H9 (cell line): ENCODE results near the gene SHANK3. TPM values are rescaled to one million over a fixed set of nuclear protein-coding genes. Genes with fewer than 3 reads are reported as not detected.

Experiments
- DNase-seq: peaks from one replicate; pipeline ENCODE4 v3.0.0-alpha.2; 2017
- H2AFZ ChIP-seq: one replicate; pipeline ENCODE4 v1.6.1; 2013; ENCODE audit warnings: mild to moderate bottlenecking, low read length, control low read depth, moderate library complexity
- H2AK5ac ChIP-seq: 2 replicates; pipeline ENCODE4 v1.6.1; 2013; ENCODE audit warnings: low read length, control low read depth, mixed read lengths; ENCODE audit not compliant: insufficient read length
- H2BK120ac ChIP-seq: one replicate; pipeline ENCODE4 v1.6.1; 2013; ENCODE audit warnings: low read depth, mild to moderate bottlenecking, low read length, control low read depth, inconsistent platforms; ENCODE audit not compliant: poor library complexity, severe bottlenecking
- H2BK12ac ChIP-seq: 2 replicates; pipeline ENCODE4 v1.6.1; 2013; ENCODE audit warnings: low read length, control low read depth, mixed read lengths, low read depth; ENCODE audit not compliant: insufficient read length
- H2BK15ac ChIP-seq: 2 replicates; pipeline ENCODE4 v1.6.1; 2013; ENCODE audit warnings: low read depth, low read length, control low read depth
- H2BK20ac ChIP-seq: one replicate; pipeline ENCODE4 v1.6.1; 2013; ENCODE audit warnings: low read depth, mild to moderate bottlenecking, low read length, control low read depth, inconsistent platforms; ENCODE audit not compliant: poor library complexity, severe bottlenecking
- H2BK5ac ChIP-seq: 2 replicates; pipeline ENCODE4 v1.6.1; 2013; ENCODE audit warnings: low read length, control low read depth, mixed read lengths; ENCODE audit not compliant: insufficient read length
- H3K14ac ChIP-seq: 2 replicates; pipeline ENCODE4 v1.6.1; 2013; ENCODE audit warnings: low read length, control low read depth; ENCODE audit not compliant: insufficient read depth
- H3K18ac ChIP-seq: 2 replicates; pipeline ENCODE4 v1.6.1; 2013; ENCODE audit warnings: low read depth, mild to moderate bottlenecking, mixed read lengths, low read length, control low read depth; ENCODE audit not compliant: insufficient read length
- H3K23ac ChIP-seq: 2 replicates; pipeline ENCODE4 v1.6.1; 2013; ENCODE audit warnings: low read length, control low read depth, mixed read lengths, low read depth; ENCODE audit not compliant: insufficient read length
- H3K23me2 ChIP-seq: 2 replicates; pipeline ENCODE4 v1.6.1; 2013; ENCODE audit warnings: low read depth, mild to moderate bottlenecking, mixed read lengths, low read length, control low read depth; ENCODE audit not compliant: insufficient read length, poor library complexity, severe bottlenecking
- H3K27ac ChIP-seq: 2 replicates; pipeline ENCODE4 v1.5.1; 2013; ENCODE audit warnings: low read length, control low read depth, mixed read lengths, low read depth; ENCODE audit not compliant: insufficient read length
- H3K27me3 ChIP-seq: 2 replicates; pipeline ENCODE4 v1.6.1; 2013; ENCODE audit warnings: low read length, control low read depth, inconsistent platforms; ENCODE audit not compliant: insufficient read depth
- H3K4ac ChIP-seq: 2 replicates; pipeline ENCODE4 v1.6.1; 2013; ENCODE audit warnings: low read depth, mild to moderate bottlenecking, control low read depth, inconsistent platforms, low read length, moderate library complexity
- H3K4me1 ChIP-seq: 2 replicates; pipeline ENCODE4 v1.6.1; 2013; ENCODE audit warnings: low read length, control low read depth, inconsistent platforms; ENCODE audit not compliant: insufficient read depth
- H3K4me2 ChIP-seq: 2 replicates; pipeline ENCODE4 v1.6.1; 2013; ENCODE audit warnings: low read length, control low read depth, mixed read lengths; ENCODE audit not compliant: insufficient read length, insufficient read depth
- H3K56ac ChIP-seq: 2 replicates; pipeline ENCODE4 v1.6.1; 2013; ENCODE audit warnings: low read depth, mild to moderate bottlenecking, mixed read lengths, low read length, control low read depth; ENCODE audit not compliant: insufficient read length
- H3K79me1 ChIP-seq: 2 replicates; pipeline ENCODE4 v1.6.1; 2013; ENCODE audit warnings: low read depth, mild to moderate bottlenecking, moderate library complexity, low read length, control low read depth, inconsistent platforms; ENCODE audit not compliant: insufficient read depth, poor library complexity, severe bottlenecking
- H3K79me2 ChIP-seq: 2 replicates; pipeline ENCODE4 v1.6.1; 2013; ENCODE audit warnings: low read length, control low read depth, inconsistent platforms; ENCODE audit not compliant: insufficient read depth
- H3K9ac ChIP-seq: 2 replicates; pipeline ENCODE4 v1.6.1; 2013; ENCODE audit warnings: low read length, control low read depth, mixed read lengths; ENCODE audit not compliant: insufficient read length; ENCODE audit errors: extremely low read depth
- H3K9me3 ChIP-seq: one replicate; pipeline ENCODE4 v1.6.1; 2013; ENCODE audit warnings: low read depth, low read length, inconsistent platforms; ENCODE audit not compliant: control insufficient read depth
- H3T11ph ChIP-seq: one replicate; pipeline ENCODE4 v1.6.1; 2013; ENCODE audit warnings: mild to moderate bottlenecking, low read length, control low read depth, inconsistent platforms
- H4K20me1 ChIP-seq: one replicate; pipeline ENCODE4 v1.6.1; 2013; ENCODE audit not compliant: control insufficient read depth, insufficient read length, insufficient read depth
- H4K5ac ChIP-seq: 2 replicates; pipeline ENCODE4 v1.6.1; 2013; ENCODE audit warnings: low read depth, mild to moderate bottlenecking, mixed read lengths, low read length, control low read depth; ENCODE audit not compliant: insufficient read length
- H4K8ac ChIP-seq: replicated peaks from 2 replicates; pipeline ENCODE4 v1.6.1; 2013; ENCODE audit warnings: low read length, control low read depth, mixed read lengths, low read depth; ENCODE audit not compliant: insufficient read length
- H4K91ac ChIP-seq: 2 replicates; pipeline ENCODE4 v1.6.1; 2013; ENCODE audit warnings: low read depth, mild to moderate bottlenecking, moderate library complexity, mixed read lengths, low read length, control low read depth; ENCODE audit not compliant: insufficient read length
- H3K27ac Mint-ChIP-seq, 3 experiments: 2 replicates in 2 of 3; 3 replicates in 1 of 3; pipeline ENCODE4 v1.8.0; 2020 to 2021; ENCODE audit warnings: mixed read lengths in 3 of 3, mild to moderate bottlenecking in 1 of 3, moderate library complexity in 1 of 3
- H3K27me3 Mint-ChIP-seq: 2 replicates; pipeline ENCODE4 v1.8.0; 2021; ENCODE audit warnings: low read depth, mild to moderate bottlenecking, moderate library complexity, mixed read lengths
- H3K36me3 Mint-ChIP-seq, 3 experiments: 2 replicates in 2 of 3; 3 replicates in 1 of 3; pipeline ENCODE4 v1.8.0; 2020 to 2021; ENCODE audit warnings: low read depth in 3 of 3, mixed read lengths in 3 of 3; ENCODE audit not compliant: insufficient read depth in 1 of 3
- H3K4me1 Mint-ChIP-seq, 2 experiments: 2 replicates each; pipeline ENCODE4 v1.8.0; 2020; ENCODE audit warnings: mixed read lengths in 2 of 2
- H3K4me3 Mint-ChIP-seq, 2 experiments: 2 replicates in 1 of 2; 3 replicates in 1 of 2; pipeline ENCODE4 v1.8.0; 2020 to 2021; ENCODE audit warnings: mild to moderate bottlenecking in 2 of 2, mixed read lengths in 2 of 2, moderate library complexity in 1 of 2
- H3K9me3 Mint-ChIP-seq, 2 experiments: 2 replicates in 1 of 2; 3 replicates in 1 of 2; pipeline ENCODE4 v1.8.0; 2020; ENCODE audit warnings: mild to moderate bottlenecking in 2 of 2, mixed read lengths in 2 of 2, moderate library complexity in 1 of 2
- CTCF ChIP-seq: fragments of 200-600 bp; sonication (generic); conservative IDR thresholded peaks from 3 replicates; pipeline ENCODE4 v1.8.0; 2021; ENCODE audit warnings: antibody characterized with exemption, mild to moderate bottlenecking
- WGBS: extraction: QIAGEN DNeasy Blood & Tissue Kit; methylation state at CpG from one replicate; pipeline ENCODE4 v1.1.7; 2013; ENCODE audit warnings: missing lambda C conversion rate, low lambda C conversion rate, mixed read lengths; ENCODE audit not compliant: insufficient read length; ENCODE audit errors: extremely low coverage; 5-methylcytosine and 5-hydroxymethylcytosine counted together
- total RNA-seq: library from RNA; stranded (reverse); gene quantifications from 2 replicates; pipeline ENCODE4 v1.2.1, GENCODE V29; 2021

Gene SHANK3
- total RNA-seq, 1 experiment from 2014 or later, result 8.7 TPM

GRCh38 chr22:50718352-50718709 lies 45.7 kb downstream of the SHANK3 start:
- Histone ChIP-seq H4K8ac (no peak overlapping the region), H3K27me3 (peaks cover 40% of the 10 kb centered on the region; the same call in 1 of the 2 replicates), H3K4me2 (no peak overlapping the region), H3K23ac (no peak overlapping the region), H3K4ac (no peak overlapping the region), H2BK15ac (no peak overlapping the region), H3K18ac (no peak overlapping the region), H3K79me2 (no peaks in the 10 kb centered on the region), H3K27ac (no peak overlapping the region), H3K9ac (no peak overlapping the region), H3K23me2 (peaks cover 9% of the 10 kb centered on the region), H4K91ac (no peak overlapping the region), H2AK5ac (no peak overlapping the region), H2BK12ac (no peak overlapping the region), H4K5ac (no peak overlapping the region), H3K56ac (no peak overlapping the region), H3K4me1 (no peaks in the 10 kb centered on the region), H2BK20ac (no peak overlapping the region), H4K20me1 (no peaks in the 10 kb centered on the region), H3K14ac (no peak overlapping the region), H3K9me3 (no peaks in the 10 kb centered on the region), H2BK5ac (no peak overlapping the region), H2BK120ac (no peak overlapping the region), H2AFZ (no peak overlapping the region), H3K79me1 (no peaks in the 10 kb centered on the region), H3T11ph (no peak overlapping the region)
- Mint-ChIP-seq H3K27ac (no peak overlapping the region), H3K27me3 (peaks cover 70% of the 10 kb centered on the region), H3K9me3 (peaks cover 0 to 4% of the 10 kb centered on the region in 2 experiments; a peak in 2 of 5 replicates), H3K4me3 (no peak overlapping the region; a peak in 1 of 5 replicates), H3K36me3 (peaks cover 4 to 13% (median 9%) of the 10 kb centered on the region in 3 experiments; a peak in 6 of 7 replicates), H3K4me1 (peaks cover 0 to 5% of the 10 kb centered on the region in 2 experiments; a peak in 1 of 4 replicates)
- DNase-seq, result no peak
- no CpG with 5 or more reads among the region's 10 CpGs for WGBS
- no peak for TF ChIP-seq CTCF
